Breast epithelium (tissue), 4 donors: Measurements from ENCODE around the gene TMEM91. TPM values are rescaled to one million over a fixed set of nuclear protein-coding genes. Genes with fewer than 3 reads are reported as not detected.

Source experiments
- DNase-seq, 2 donors: peaks; one replicate each; pipeline ENCODE4 v3.0.0-alpha.2; 2019; ENCODE audit warnings: low spot score in 2 of 2
- H3K27ac ChIP-seq, 2 donors: fragments of 200-600 bp; sonication (generic) in 1 of 2; one replicate each; pipeline ENCODE4 v1.5.1; 2016 to 2019; ENCODE audit warnings: mild to moderate bottlenecking in 1 of 2
- H3K27me3 ChIP-seq, 2 donors: fragments of 200-600 bp; sonication (generic) in 1 of 2; one replicate each; pipeline versions ENCODE4 v1.5.1 to v1.6.0; 2017 to 2019; ENCODE audit warnings: control low read depth in 1 of 2, mild to moderate bottlenecking in 1 of 2
- H3K36me3 ChIP-seq: fragments of 200-600 bp; one replicate; pipeline ENCODE4 v1.5.1; 2019
- H3K4me1 ChIP-seq, 2 donors: fragments of 200-600 bp; sonication (generic); one replicate each; pipeline ENCODE4 v1.5.1; 2016 to 2019; ENCODE audit warnings: control low read depth in 1 of 2
- H3K4me3 ChIP-seq, 3 donors: fragments of 200-600 bp; sonication (generic); 1 replicate in 2 of 3; 2 replicates in 1 of 3; pipeline ENCODE4 v1.5.1; 2016 to 2019; ENCODE audit warnings: mild to moderate bottlenecking in 3 of 3, moderate library complexity in 2 of 3
- H3K9me3 ChIP-seq, 2 donors: fragments of 200-600 bp; sonication (generic) in 1 of 2; one replicate each; pipeline ENCODE4 v1.5.1; 2016 to 2019; ENCODE audit warnings: control low read depth in 1 of 2
- POLR2A ChIP-seq: fragments of 450-650 bp; IDR thresholded peaks from one replicate; pipeline ENCODE4 v1.6.1; 2016; ENCODE audit warnings: antibody characterized with exemption, mild to moderate bottlenecking, moderate library complexity
- POLR2AphosphoS5 ChIP-seq, 3 donors: sonication (generic); formaldehyde crosslinking; IDR thresholded peaks; one replicate each; pipeline ENCODE4 v1.6.1; 2017; ENCODE audit warnings: antibody characterized with exemption in 3 of 3
- intact Hi-C: fragments of 100-400 bp; cut with DNase I; formaldehyde crosslinking; loops from one replicate; pipeline ENCODE4 v1.15.1; 2023; ENCODE audit warnings: low total_unique reads
- total RNA-seq, 3 donors: library from RNA; depleted of rRNA; stranded (reverse); fragments of >200 nt; gene quantifications; one replicate each; pipeline ENCODE4 v1.1.0, GENCODE V29; 2016
- TF ChIP-seq, protein P1 (sequence below), 3 donors: fragments of 450-650 bp; IDR thresholded peaks; one replicate each; pipeline ENCODE4 v1.5.1; 2016 to 2017; ENCODE audit warnings: antibody characterized with exemption in 3 of 3, mild to moderate bottlenecking in 3 of 3, moderate library complexity in 3 of 3

The TMEM91 gene
- total RNA-seq, 3 donors from 2014 or later, result 15.7 to 29.2 (median 17.0) TPM

DNA sequence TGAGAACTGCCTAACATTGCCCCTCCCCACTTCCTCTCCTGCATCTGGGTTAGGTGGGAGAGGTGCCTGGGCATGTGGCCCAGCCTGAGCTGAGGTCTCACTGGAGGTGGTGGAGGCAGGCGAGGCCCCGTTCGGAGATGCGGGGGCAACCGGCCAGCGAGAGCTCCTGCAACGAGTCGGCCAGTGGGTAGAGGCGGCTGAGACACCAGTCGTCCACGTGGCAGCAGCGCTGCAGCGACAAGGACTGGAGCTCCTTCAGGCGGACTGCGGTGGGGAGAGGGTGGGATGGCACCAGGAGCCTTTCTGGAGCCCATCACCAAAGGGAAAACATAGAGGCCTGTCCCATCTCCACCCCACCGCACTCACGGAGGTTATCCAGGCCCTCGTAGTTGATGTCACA, 56.8 kb downstream of the TMEM91 start:
- Histone ChIP-seq H3K36me3 (no peaks in the 10 kb centered on the region), H3K27me3 (no peaks in the 10 kb centered on the region), H3K4me3 (no peak overlapping the region), H3K9me3 (no peaks in the 10 kb centered on the region), H3K4me1 (peaks cover 0 to 9% of the 10 kb centered on the region in 2 donors), H3K27ac (no peak overlapping the region)
- intact Hi-C loops, result no loop called here
- DNase-seq, result no peak
- TF ChIP-seq, protein P1, sequence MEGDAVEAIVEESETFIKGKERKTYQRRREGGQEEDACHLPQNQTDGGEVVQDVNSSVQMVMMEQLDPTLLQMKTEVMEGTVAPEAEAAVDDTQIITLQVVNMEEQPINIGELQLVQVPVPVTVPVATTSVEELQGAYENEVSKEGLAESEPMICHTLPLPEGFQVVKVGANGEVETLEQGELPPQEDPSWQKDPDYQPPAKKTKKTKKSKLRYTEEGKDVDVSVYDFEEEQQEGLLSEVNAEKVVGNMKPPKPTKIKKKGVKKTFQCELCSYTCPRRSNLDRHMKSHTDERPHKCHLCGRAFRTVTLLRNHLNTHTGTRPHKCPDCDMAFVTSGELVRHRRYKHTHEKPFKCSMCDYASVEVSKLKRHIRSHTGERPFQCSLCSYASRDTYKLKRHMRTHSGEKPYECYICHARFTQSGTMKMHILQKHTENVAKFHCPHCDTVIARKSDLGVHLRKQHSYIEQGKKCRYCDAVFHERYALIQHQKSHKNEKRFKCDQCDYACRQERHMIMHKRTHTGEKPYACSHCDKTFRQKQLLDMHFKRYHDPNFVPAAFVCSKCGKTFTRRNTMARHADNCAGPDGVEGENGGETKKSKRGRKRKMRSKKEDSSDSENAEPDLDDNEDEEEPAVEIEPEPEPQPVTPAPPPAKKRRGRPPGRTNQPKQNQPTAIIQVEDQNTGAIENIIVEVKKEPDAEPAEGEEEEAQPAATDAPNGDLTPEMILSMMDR (IDR thresholded peaks at IDR 0.05), result no peak
- TF ChIP-seq POLR2A, result no peak
- no peak for TF ChIP-seq POLR2AphosphoS5 (IDR thresholded peaks at IDR 0.05)

Other genes with a start within 250 kb of the TMEM91 start
- gene CYP2S1, start 183.3 kb upstream of the TMEM91 start, total RNA-seq, result 1 to 10 TPM in 2 of 3 donors, under 1 TPM in 1; 0.80 to 2.0 (median 2.0) TPM
- 10 to 100 TPM; 29.0 to 89.8 (median 36.4) TPM for gene AXL, start 157.3 kb upstream of the TMEM91 start, total RNA-seq
- gene HNRNPUL1, start 112.2 kb upstream of the TMEM91 start, total RNA-seq, result 100 to 1,000 TPM; 116 to 146 (median 125) TPM
- gene CCDC97, start 66.4 kb upstream of the TMEM91 start, total RNA-seq, result 10 to 100 TPM; 15.4 to 15.7 (median 15.4) TPM
- gene TGFB1, start 22.6 kb upstream of the TMEM91 start, total RNA-seq, result 10 to 100 TPM; 12.0 to 21.4 (median 13.4) TPM
- gene B9D2, start 12.4 kb upstream of the TMEM91 start, total RNA-seq, result 1 to 10 TPM; 4.0 to 7.3 (median 4.3) TPM
- gene EXOSC5, start 20.8 kb downstream of the TMEM91 start, total RNA-seq, result 10 to 100 TPM; 18.2 to 20.6 (median 18.7) TPM
- 10 to 100 TPM; 40.3 to 54.6 (median 53.1) TPM for gene BCKDHA, start 21.3 kb downstream of the TMEM91 start, total RNA-seq
- gene B3GNT8, start 50.8 kb downstream of the TMEM91 start, total RNA-seq, result 1 to 10 TPM; 2.6 to 3.0 (median 2.9) TPM
- gene DMAC2, start 63.4 kb downstream of the TMEM91 start, total RNA-seq, result 10 to 100 TPM; 24.8 to 41.3 (median 31.6) TPM
- not detected for gene ERICH4, start 66.6 kb downstream of the TMEM91 start, total RNA-seq
- under 1 TPM; 0.44 to 0.66 (median 0.64) TPM for gene CEACAM21, start 199.6 kb downstream of the TMEM91 start, total RNA-seq